Endothelial cell of umbilical vein (primary cell): Measurements from ENCODE around the gene AIF1L. TPM values are rescaled to one million over a fixed set of nuclear protein-coding genes. Genes with fewer than 3 reads are reported as not detected.

Experiments used
- BruUV-seq: library from RNA; stranded (reverse); fragments of 400-500 nt; replicated peaks from 2 replicates; lab custom pipeline; 2021; lab: Mats Ljungman, UMichigan
- CTCF ChIA-PET: fragments of 300-600, 350-600 bp; sonication (Branson Sonifier 250); formaldehyde crosslinking; loops from one replicate; lab custom pipeline; 2021; ENCODE audit warnings: antibody characterized with exemption, inconsistent platforms; lab: Charles Lee
- POLR2A ChIA-PET: fragments of 300-600, 350-600 bp; sonication (Branson Sonifier 250); formaldehyde crosslinking; loops from one replicate; lab custom pipeline; 2021; ENCODE audit warnings: antibody characterized with exemption, inconsistent platforms; lab: Charles Lee
- DNase-seq: peaks from one replicate; pipeline ENCODE4 v3.0.0-alpha.2; 2011; ENCODE audit warnings: low read depth, low spot score
- FAIRE-seq: peaks from 2 replicates; lab custom pipeline; 2011; peaks lifted over from hg19 to GRCh38; lab: Jason Lieb, UNC
- H2AFZ ChIP-seq: 2 replicates; pipeline ENCODE4 v1.6.0; 2012; ENCODE audit warnings: low read depth, low read length, control low read depth, inconsistent platforms
- H3K27ac ChIP-seq: 2 replicates; pipeline ENCODE4 v1.5.1; 2011; ENCODE audit warnings: low read depth, mild to moderate bottlenecking, control low read depth, low read length, moderate library complexity; ENCODE audit not compliant: insufficient read depth
- H3K27me3 ChIP-seq, 2 experiments: 2 replicates each; pipeline versions ENCODE4 v1.6.0 to v1.6.1; 2011; ENCODE audit warnings: low read length in 2 of 2, mixed read lengths in 1 of 2; ENCODE audit not compliant: control insufficient read depth in 2 of 2, insufficient read depth in 2 of 2
- H3K36me3 ChIP-seq, 2 experiments: 2 replicates in 1 of 2; 3 replicates in 1 of 2; pipeline ENCODE4 v1.5.1; 2011; ENCODE audit warnings: low read length in 2 of 2, mild to moderate bottlenecking in 1 of 2, moderate library complexity in 1 of 2; ENCODE audit not compliant: control insufficient read depth in 2 of 2, insufficient read depth in 2 of 2; ENCODE audit errors: extremely low read depth in 1 of 2
- H3K4me1 ChIP-seq: 3 replicates; pipeline ENCODE4 v1.5.1; 2011; ENCODE audit warnings: mild to moderate bottlenecking, low read length; ENCODE audit not compliant: control insufficient read depth, insufficient read depth; ENCODE audit errors: extremely low read depth
- H3K4me2 ChIP-seq: 2 replicates; pipeline ENCODE4 v1.6.1; 2011; ENCODE audit warnings: low read length, control low read depth, mixed read lengths; ENCODE audit not compliant: insufficient read depth
- H3K4me3 ChIP-seq, 3 experiments: fragments of 200-600 bp in 1 of 3; sonication (generic), shearing (Covaris generic) in 1 of 3; replicated peaks in 1 of 3; 2 replicates each; pipeline ENCODE4 v1.5.1; 2011 to 2016; ENCODE audit warnings: control low read depth in 3 of 3, low read length in 3 of 3, mild to moderate bottlenecking in 2 of 3, inconsistent platforms in 1 of 3, low read depth in 1 of 3, moderate library complexity in 1 of 3; ENCODE audit not compliant: insufficient read depth in 1 of 3
- H3K79me2 ChIP-seq: 2 replicates; pipeline ENCODE4 v1.6.0; 2012; ENCODE audit warnings: low read length, inconsistent platforms; ENCODE audit not compliant: control insufficient read depth, insufficient read depth
- H3K9ac ChIP-seq: replicated peaks from 2 replicates; pipeline ENCODE3; 2011; ENCODE audit warnings: low read length, control low read depth; ENCODE audit not compliant: insufficient read depth; ENCODE audit errors: extremely low read depth
- H3K9me1 ChIP-seq: replicated peaks from 3 replicates; pipeline ENCODE4 v1.6.0; 2011; ENCODE audit warnings: mild to moderate bottlenecking, low read length; ENCODE audit not compliant: control insufficient read depth, insufficient read depth; ENCODE audit errors: extremely low read depth
- H3K9me3 ChIP-seq: replicated peaks from 2 replicates; pipeline ENCODE4 v1.5.1; 2012; ENCODE audit warnings: low read length, inconsistent platforms; ENCODE audit not compliant: control insufficient read depth, insufficient read depth
- H4K20me1 ChIP-seq: replicated peaks from 2 replicates; pipeline ENCODE3; 2011; ENCODE audit warnings: mild to moderate bottlenecking, low read length; ENCODE audit not compliant: control insufficient read depth, insufficient read depth; ENCODE audit errors: extremely low read depth
- CTCF ChIP-seq, 2 donors: IDR thresholded peaks; 1 replicate in 1 of 2; 2 replicates in 1 of 2; pipeline ENCODE4 v1.5.1; 2011; ENCODE audit warnings: low read length in 2 of 2, mild to moderate bottlenecking in 2 of 2, moderate library complexity in 2 of 2, control low read depth in 1 of 2, inconsistent platforms in 1 of 2, low read depth in 1 of 2; ENCODE audit not compliant: insufficient read depth in 1 of 2; ENCODE audit errors: extremely low read depth in 1 of 2
- EZH2 ChIP-seq: IDR thresholded peaks from 2 replicates; pipeline ENCODE4 v1.6.1; 2012; ENCODE audit warnings: borderline replicate concordance, low read depth, mild to moderate bottlenecking, moderate library complexity, low read length, inconsistent platforms; ENCODE audit not compliant: severe bottlenecking
- FOS ChIP-seq: IDR thresholded peaks from 2 replicates; pipeline ENCODE4 v1.6.1; 2011; ENCODE audit warnings: mild to moderate bottlenecking, low read length, moderate library complexity, borderline replicate concordance; ENCODE audit not compliant: insufficient read depth
- GATA2 ChIP-seq: IDR thresholded peaks from 2 replicates; pipeline ENCODE4 v1.7.0; 2011; ENCODE audit warnings: low read depth, mild to moderate bottlenecking, moderate library complexity, mixed read lengths, low read length; ENCODE audit not compliant: insufficient read length, insufficient read depth
- JUN ChIP-seq: IDR thresholded peaks from 2 replicates; pipeline ENCODE4 v1.6.1; 2011; ENCODE audit warnings: borderline replicate concordance, low read depth; ENCODE audit not compliant: insufficient read length, insufficient read depth
- MAX ChIP-seq: IDR thresholded peaks from 2 replicates; pipeline ENCODE4 v1.6.1; 2011; ENCODE audit not compliant: insufficient read depth, insufficient read length
- MYC ChIP-seq: IDR thresholded peaks from one replicate; pipeline ENCODE4 v1.6.1; 2011; ENCODE audit warnings: mild to moderate bottlenecking, low read depth, low read length
- POLR2A ChIP-seq: IDR thresholded peaks from 2 replicates; pipeline ENCODE4 v1.6.1; 2012; ENCODE audit warnings: low read depth, mild to moderate bottlenecking, control low read depth, low read length
- POLR2AphosphoS5 ChIP-seq: IDR thresholded peaks from 2 replicates; pipeline ENCODE4 v1.6.1; 2012; ENCODE audit warnings: low read depth, mild to moderate bottlenecking, control low read depth, low read length, moderate library complexity; ENCODE audit not compliant: insufficient read depth
- dilution Hi-C: fragments of 300-500 bp; cut with MboI; formaldehyde crosslinking; loops from one replicate; pipeline ENCODE4 v1.15.0; 2019; ENCODE audit warnings: low sequenced_read_pairs; ENCODE audit not compliant: extremely low pct_ligation_motif_present
- intact Hi-C: fragments of 100-400 bp; cut with micrococcal nuclease; formaldehyde crosslinking; loops from one replicate; pipeline ENCODE4 v1.10.0; 2022
- polyA plus RNA-seq, 4 experiments: library from polyadenylated mRNA; depleted of rRNA in 3 of 4; stranded (reverse) in 3 of 4; unstranded in 1 of 4; fragments of >200 nt; gene quantifications; 2 replicates each; pipeline versions ENCODE4 v1.2.1 to v1.2.3, GENCODE V29; 2011 to 2012; ENCODE audit warnings: missing spikeins in 1 of 4
- total RNA-seq: library from RNA; stranded (reverse); gene quantifications from 2 replicates; pipeline ENCODE4 v1.2.3, GENCODE V29; 2021

AIF1L gene
- total and polyA plus RNA-seq, 2 donors (not counting 3 experiments of a cell fraction or from before 2014, with no cell fraction given): 17.8 to 39.7 TPM

GRCh38 chr9:131065599-131065998 is 30.7 kb upstream of the AIF1L start:
- Histone ChIP-seq H3K4me1 (no peaks in the 10 kb centered on the region), H3K4me2 (no peak overlapping the region), H3K9me1 (no peaks in the 10 kb centered on the region), H3K79me2 (no peaks in the 10 kb centered on the region), H3K36me3 (no peaks in the 10 kb centered on the region), H3K9ac (no peak overlapping the region), H2AFZ (no peak overlapping the region), H3K27ac (no peak overlapping the region), H3K9me3 (no peaks in the 10 kb centered on the region), H4K20me1 (no peaks in the 10 kb centered on the region), H3K4me3 (no peak overlapping the region), H3K27me3 (no peaks in the 10 kb centered on the region)
- POLR2A ChIA-PET: no interaction called here
- intact Hi-C loops: no loop called here
- CTCF ChIA-PET: no interaction called here
- TF ChIP-seq JUN (no peak), CTCF (IDR thresholded peaks at IDR 0.05; ENCODE audit: extremely low read depth in 1 of 2, insufficient read depth in 1 of 2, low read depth in 1 of 2, low read length in 2 of 2) (no peak), GATA2 (no peak), POLR2AphosphoS5 (no peak), MYC (no peak), MAX (no peak), POLR2A (no peak), EZH2 (no peak), FOS (no peak)
- BruUV-seq: no TSS peak
- FAIRE-seq (no peak), DNase-seq (no peak)
- dilution Hi-C loops: no loop called here
